Fibroblast of the aortic adventitia (primary cell): ENCODE measurements around the gene SETD3. TPM values are rescaled to one million over a fixed set of nuclear protein-coding genes. Genes with fewer than 3 reads are reported as not detected.

ENCODE experiments used
- DNase-seq: peaks from one replicate; pipeline ENCODE4 v3.0.0-alpha.2; 2010; ENCODE audit warnings: low read depth
- H3K4me3 ChIP-seq: 2 replicates; pipeline ENCODE4 v1.5.1; 2011; ENCODE audit warnings: low read depth, mild to moderate bottlenecking, control low read depth, low read length, moderate library complexity
- total RNA-seq: library from RNA; depleted of rRNA; stranded (reverse); fragments of >200 nt; gene quantifications from 2 replicates; pipeline ENCODE4 v1.2.3, GENCODE V29; 2012; ENCODE audit warnings: low replicate concordance
- TF ChIP-seq, protein P1 (sequence below): IDR thresholded peaks from 2 replicates; pipeline ENCODE4 v1.5.1; 2011; ENCODE audit warnings: mild to moderate bottlenecking, low read length, control low read depth, inconsistent platforms; ENCODE audit not compliant: insufficient read depth

SETD3 gene
- total RNA-seq, 1 donor = 47.6 TPM

GRCh38 chr14:99460793-99461192 is 19.9 kb downstream of the SETD3 start:
- TF ChIP-seq, protein P1, sequence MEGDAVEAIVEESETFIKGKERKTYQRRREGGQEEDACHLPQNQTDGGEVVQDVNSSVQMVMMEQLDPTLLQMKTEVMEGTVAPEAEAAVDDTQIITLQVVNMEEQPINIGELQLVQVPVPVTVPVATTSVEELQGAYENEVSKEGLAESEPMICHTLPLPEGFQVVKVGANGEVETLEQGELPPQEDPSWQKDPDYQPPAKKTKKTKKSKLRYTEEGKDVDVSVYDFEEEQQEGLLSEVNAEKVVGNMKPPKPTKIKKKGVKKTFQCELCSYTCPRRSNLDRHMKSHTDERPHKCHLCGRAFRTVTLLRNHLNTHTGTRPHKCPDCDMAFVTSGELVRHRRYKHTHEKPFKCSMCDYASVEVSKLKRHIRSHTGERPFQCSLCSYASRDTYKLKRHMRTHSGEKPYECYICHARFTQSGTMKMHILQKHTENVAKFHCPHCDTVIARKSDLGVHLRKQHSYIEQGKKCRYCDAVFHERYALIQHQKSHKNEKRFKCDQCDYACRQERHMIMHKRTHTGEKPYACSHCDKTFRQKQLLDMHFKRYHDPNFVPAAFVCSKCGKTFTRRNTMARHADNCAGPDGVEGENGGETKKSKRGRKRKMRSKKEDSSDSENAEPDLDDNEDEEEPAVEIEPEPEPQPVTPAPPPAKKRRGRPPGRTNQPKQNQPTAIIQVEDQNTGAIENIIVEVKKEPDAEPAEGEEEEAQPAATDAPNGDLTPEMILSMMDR = no peak
- H3K4me3 ChIP-seq = no peak overlapping the region
- no peak for DNase-seq

DNA sequence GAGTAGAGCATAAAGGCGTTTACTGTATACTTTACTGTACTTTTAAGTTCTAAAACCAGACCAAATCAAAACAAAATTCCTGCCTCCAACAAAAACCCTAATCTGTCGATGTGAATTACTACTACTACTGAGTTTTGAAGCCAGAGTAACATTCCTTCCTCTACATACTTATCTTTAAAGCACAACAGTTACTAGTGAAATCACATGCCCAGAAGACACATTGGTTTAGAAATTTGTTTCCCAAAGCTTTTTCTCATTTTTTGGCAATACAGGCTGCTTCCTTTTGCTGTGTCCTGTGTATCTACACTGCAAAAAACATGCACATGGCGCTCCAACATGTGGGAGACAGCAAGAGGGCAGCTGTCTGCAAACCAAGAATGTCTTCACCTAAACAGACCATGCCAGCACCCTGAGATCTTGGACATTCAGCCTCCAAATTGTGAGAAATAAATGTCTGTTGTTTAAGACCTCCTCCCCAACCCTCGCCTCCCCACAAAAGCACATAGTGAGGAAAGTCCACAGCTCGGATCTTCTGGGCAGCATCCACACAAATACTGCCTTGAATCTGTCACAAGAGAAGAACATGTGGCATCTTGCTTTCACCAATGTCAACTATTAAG is 21.1 kb downstream of the SETD3 start:
- DNase-seq = peak; percentile 48
- H3K4me3 ChIP-seq = no peak overlapping the region
- TF ChIP-seq, protein P1 = no peak

- TF ChIP-seq, protein P1 = no peak
- peak; percentile 30 for DNase-seq
- no peak overlapping the region for H3K4me3 ChIP-seq
These were observed 26.4 kb downstream of the SETD3 start for GRCh38 chr14:99454246-99454645.

GRCh38 chr14:99452968-99453367 is 27.7 kb downstream of the SETD3 start:
- TF ChIP-seq, protein P1 = no peak
- H3K4me3 ChIP-seq = no peak overlapping the region
- DNase-seq = no peak

DNA sequence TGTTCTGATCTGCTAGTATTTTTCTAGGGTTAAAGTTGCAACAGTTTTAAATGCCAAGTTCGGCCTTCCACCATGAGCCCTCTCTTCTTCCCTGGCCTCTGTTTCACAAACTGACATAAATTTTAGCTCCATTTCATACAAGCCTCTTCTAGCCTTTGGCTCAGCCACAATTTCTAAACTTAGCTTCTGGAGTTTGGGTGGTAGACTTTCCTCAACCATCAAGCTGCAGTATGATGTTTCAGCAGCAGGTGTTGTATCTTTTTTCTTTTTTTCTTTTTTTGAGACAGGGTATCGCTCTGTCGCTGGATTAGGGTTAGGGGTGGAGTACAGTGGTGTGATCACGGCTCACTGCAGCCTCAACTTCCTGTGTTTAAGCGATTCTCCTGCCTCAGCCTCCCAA is 29.4 kb downstream of the SETD3 start:
- TF ChIP-seq, protein P1 = no peak
- DNase-seq = no peak
- H3K4me3 ChIP-seq = no peak overlapping the region

- no peak for DNase-seq
- no peak overlapping the region for H3K4me3 ChIP-seq
- TF ChIP-seq, protein P1 = no peak
These were observed 30.4 kb downstream of the SETD3 start for GRCh38 chr14:99450266-99450665.

GRCh38 chr14:99447739-99448138 is 32.9 kb downstream of the SETD3 start:
- no peak for DNase-seq
- H3K4me3 ChIP-seq = no peak overlapping the region
- TF ChIP-seq, protein P1 = no peak
